Breast epithelium (tissue), 4 donors: ENCODE measurements around the gene PLPPR4. TPM values are rescaled to one million over a fixed set of nuclear protein-coding genes. Genes with fewer than 3 reads are reported as not detected.

Experiments
- DNase-seq, 2 donors: peaks; one replicate each; pipeline ENCODE4 v3.0.0-alpha.2; 2019; ENCODE audit warnings: low spot score in 2 of 2
- H3K27ac ChIP-seq, 2 donors: fragments of 200-600 bp; sonication (generic) in 1 of 2; one replicate each; pipeline ENCODE4 v1.5.1; 2016 to 2019; ENCODE audit warnings: mild to moderate bottlenecking in 1 of 2
- H3K27me3 ChIP-seq, 2 donors: fragments of 200-600 bp; sonication (generic) in 1 of 2; one replicate each; pipeline versions ENCODE4 v1.5.1 to v1.6.0; 2017 to 2019; ENCODE audit warnings: control low read depth in 1 of 2, mild to moderate bottlenecking in 1 of 2
- H3K36me3 ChIP-seq: fragments of 200-600 bp; one replicate; pipeline ENCODE4 v1.5.1; 2019
- H3K4me1 ChIP-seq, 2 donors: fragments of 200-600 bp; sonication (generic); one replicate each; pipeline ENCODE4 v1.5.1; 2016 to 2019; ENCODE audit warnings: control low read depth in 1 of 2
- H3K4me3 ChIP-seq, 3 donors: fragments of 200-600 bp; sonication (generic); 1 replicate in 2 of 3; 2 replicates in 1 of 3; pipeline ENCODE4 v1.5.1; 2016 to 2019; ENCODE audit warnings: mild to moderate bottlenecking in 3 of 3, moderate library complexity in 2 of 3
- H3K9me3 ChIP-seq, 2 donors: fragments of 200-600 bp; sonication (generic) in 1 of 2; one replicate each; pipeline ENCODE4 v1.5.1; 2016 to 2019; ENCODE audit warnings: control low read depth in 1 of 2
- POLR2A ChIP-seq: fragments of 450-650 bp; IDR thresholded peaks from one replicate; pipeline ENCODE4 v1.6.1; 2016; ENCODE audit warnings: antibody characterized with exemption, mild to moderate bottlenecking, moderate library complexity
- POLR2AphosphoS5 ChIP-seq, 3 donors: sonication (generic); formaldehyde crosslinking; IDR thresholded peaks; one replicate each; pipeline ENCODE4 v1.6.1; 2017; ENCODE audit warnings: antibody characterized with exemption in 3 of 3
- intact Hi-C: fragments of 100-400 bp; cut with DNase I; formaldehyde crosslinking; loops from one replicate; pipeline ENCODE4 v1.15.1; 2023; ENCODE audit warnings: low total_unique reads
- total RNA-seq, 3 donors: library from RNA; depleted of rRNA; stranded (reverse); fragments of >200 nt; gene quantifications; one replicate each; pipeline ENCODE4 v1.1.0, GENCODE V29; 2016
- TF ChIP-seq, protein P1 (sequence below), 3 donors: fragments of 450-650 bp; IDR thresholded peaks; one replicate each; pipeline ENCODE4 v1.5.1; 2016 to 2017; ENCODE audit warnings: antibody characterized with exemption in 3 of 3, mild to moderate bottlenecking in 3 of 3, moderate library complexity in 3 of 3

PLPPR4 gene
- total RNA-seq, 3 donors from 2014 or later, result 0.80 to 2.3 (median 1.3) TPM

DNA sequence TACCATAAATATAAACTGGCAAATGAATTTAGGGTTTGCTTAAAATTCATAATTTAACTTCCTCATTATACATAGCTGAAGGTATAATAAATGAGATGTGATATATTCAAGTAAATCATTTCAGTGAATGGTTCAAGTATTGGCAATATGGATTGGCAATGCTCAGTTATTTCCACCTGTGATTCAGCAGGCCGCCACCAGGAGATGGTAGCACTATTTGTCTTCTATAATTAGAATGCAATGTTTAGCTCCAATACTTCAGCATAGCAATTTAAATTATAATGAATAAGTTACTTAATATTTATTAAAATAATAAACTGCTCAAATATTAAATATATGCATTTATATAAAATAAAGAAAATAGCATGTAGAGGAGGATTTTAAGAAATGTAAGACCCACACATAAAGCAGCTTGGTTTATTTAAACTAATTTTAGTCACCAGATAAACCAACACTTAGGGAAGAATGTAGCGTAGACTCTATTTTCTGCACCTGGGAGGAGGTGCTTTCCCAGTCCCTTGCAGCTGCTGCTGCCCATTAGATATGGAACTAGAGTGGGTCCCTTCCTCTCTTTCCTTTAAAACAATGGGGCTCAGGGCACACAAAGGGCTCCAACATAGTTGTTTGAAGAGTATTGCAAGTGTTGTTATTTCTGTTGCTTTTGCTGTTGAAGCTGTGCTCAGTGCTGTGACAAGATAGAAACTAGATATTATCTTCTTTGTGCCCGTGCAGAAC is 62.1 kb downstream of the PLPPR4 start:
- no peak for DNase-seq
- H3K36me3 ChIP-seq, result no peaks in the 10 kb centered on the region
- H3K27me3 ChIP-seq, result no peaks in the 10 kb centered on the region
- H3K4me1 ChIP-seq, result no peaks in the 10 kb centered on the region
- intact Hi-C loops, result no loop called here
- H3K27ac ChIP-seq, result no peak overlapping the region
- no peaks in the 10 kb centered on the region for H3K9me3 ChIP-seq
- TF ChIP-seq POLR2AphosphoS5 (IDR thresholded peaks at IDR 0.05), result no peak
- no peak for TF ChIP-seq POLR2A
- TF ChIP-seq, protein P1, sequence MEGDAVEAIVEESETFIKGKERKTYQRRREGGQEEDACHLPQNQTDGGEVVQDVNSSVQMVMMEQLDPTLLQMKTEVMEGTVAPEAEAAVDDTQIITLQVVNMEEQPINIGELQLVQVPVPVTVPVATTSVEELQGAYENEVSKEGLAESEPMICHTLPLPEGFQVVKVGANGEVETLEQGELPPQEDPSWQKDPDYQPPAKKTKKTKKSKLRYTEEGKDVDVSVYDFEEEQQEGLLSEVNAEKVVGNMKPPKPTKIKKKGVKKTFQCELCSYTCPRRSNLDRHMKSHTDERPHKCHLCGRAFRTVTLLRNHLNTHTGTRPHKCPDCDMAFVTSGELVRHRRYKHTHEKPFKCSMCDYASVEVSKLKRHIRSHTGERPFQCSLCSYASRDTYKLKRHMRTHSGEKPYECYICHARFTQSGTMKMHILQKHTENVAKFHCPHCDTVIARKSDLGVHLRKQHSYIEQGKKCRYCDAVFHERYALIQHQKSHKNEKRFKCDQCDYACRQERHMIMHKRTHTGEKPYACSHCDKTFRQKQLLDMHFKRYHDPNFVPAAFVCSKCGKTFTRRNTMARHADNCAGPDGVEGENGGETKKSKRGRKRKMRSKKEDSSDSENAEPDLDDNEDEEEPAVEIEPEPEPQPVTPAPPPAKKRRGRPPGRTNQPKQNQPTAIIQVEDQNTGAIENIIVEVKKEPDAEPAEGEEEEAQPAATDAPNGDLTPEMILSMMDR (IDR thresholded peaks at IDR 0.05), result peak in 1 of 3 donors; percentile 14
- H3K4me3 ChIP-seq, result no peak overlapping the region

DNA sequence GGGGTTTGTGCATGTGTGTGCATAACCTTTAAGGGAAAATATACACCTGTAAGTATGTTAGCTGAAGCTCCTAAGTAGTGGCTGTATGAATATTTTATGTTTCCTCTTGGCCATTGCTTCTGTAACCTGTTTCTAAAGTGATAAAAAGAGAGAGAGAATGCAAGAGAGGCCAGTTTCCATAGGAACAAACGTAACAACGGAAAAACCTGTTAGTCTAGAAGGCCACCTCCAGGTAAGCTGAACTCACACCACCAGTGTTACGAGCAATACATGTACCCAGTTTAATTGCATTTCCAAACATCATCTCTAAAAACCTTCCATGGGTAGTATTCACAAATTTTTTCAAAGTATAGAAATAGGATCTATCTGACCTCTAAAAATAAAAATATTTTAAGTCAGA is 63.1 kb downstream of the PLPPR4 start:
- H3K4me1 ChIP-seq, result no peaks in the 10 kb centered on the region
- H3K27me3 ChIP-seq, result no peaks in the 10 kb centered on the region
- no peak for DNase-seq
- TF ChIP-seq POLR2AphosphoS5 (IDR thresholded peaks at IDR 0.05) (no peak), POLR2A (no peak)
- TF ChIP-seq, protein P1 (IDR thresholded peaks at IDR 0.05), result no peak
- H3K4me3 ChIP-seq, result no peak overlapping the region
- H3K27ac ChIP-seq, result no peak overlapping the region
- no peaks in the 10 kb centered on the region for H3K9me3 ChIP-seq
- no peaks in the 10 kb centered on the region for H3K36me3 ChIP-seq
- intact Hi-C loops, result no loop called here

DNA sequence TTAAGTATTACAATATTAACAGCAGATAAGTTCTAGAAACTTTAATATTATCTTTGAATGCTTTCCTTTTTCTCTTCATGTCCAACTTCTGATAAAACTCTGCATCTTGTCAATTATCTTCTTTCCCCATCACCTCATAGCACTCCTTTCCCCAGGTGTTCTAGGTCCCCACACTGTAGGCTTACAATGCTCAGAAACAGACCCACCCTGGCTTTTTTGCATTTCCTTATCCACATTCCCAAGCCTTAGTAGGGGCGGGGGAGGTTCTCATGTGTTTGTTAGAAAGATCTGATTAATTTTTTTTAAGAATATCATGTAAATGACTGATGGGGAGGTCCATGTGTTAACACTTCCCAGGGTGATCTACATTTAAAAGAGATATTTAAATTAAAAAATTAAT is 63.9 kb downstream of the PLPPR4 start:
- Histone ChIP-seq H3K27me3 (no peaks in the 10 kb centered on the region), H3K27ac (no peak overlapping the region), H3K36me3 (no peaks in the 10 kb centered on the region), H3K9me3 (no peaks in the 10 kb centered on the region), H3K4me1 (no peaks in the 10 kb centered on the region), H3K4me3 (no peak overlapping the region)
- TF ChIP-seq POLR2AphosphoS5 (IDR thresholded peaks at IDR 0.05) (no peak), POLR2A (no peak)
- TF ChIP-seq, protein P1 (IDR thresholded peaks at IDR 0.05), result no peak
- no peak for DNase-seq
- intact Hi-C loops, result no loop called here

DNA sequence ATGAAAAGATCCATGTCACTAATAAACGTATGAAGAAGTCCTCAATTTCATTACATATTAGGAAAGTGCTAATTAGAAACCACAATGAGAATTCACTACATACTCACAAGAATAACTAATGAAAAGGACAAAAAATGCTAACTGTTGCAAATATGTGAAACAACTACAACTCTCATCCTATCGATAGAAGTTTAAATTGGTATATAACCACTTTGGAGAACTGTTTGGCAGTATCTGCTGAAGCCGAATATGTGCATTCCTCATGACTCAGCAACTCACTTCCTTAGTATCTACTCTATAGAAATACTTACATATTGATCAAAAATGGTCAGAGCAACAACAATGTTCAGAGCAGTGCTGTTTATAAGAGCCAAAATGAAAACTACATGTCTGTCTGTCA is 66.8 kb downstream of the PLPPR4 start:
- Histone ChIP-seq H3K9me3 (no peaks in the 10 kb centered on the region), H3K27ac (no peak overlapping the region), H3K27me3 (no peaks in the 10 kb centered on the region), H3K4me1 (no peaks in the 10 kb centered on the region), H3K4me3 (no peak overlapping the region), H3K36me3 (no peaks in the 10 kb centered on the region)
- intact Hi-C loops, result no loop called here
- no peak for TF ChIP-seq POLR2AphosphoS5 (IDR thresholded peaks at IDR 0.05)
- TF ChIP-seq, protein P1 (IDR thresholded peaks at IDR 0.05), result no peak
- TF ChIP-seq POLR2A, result no peak
- no peak for DNase-seq

DNA sequence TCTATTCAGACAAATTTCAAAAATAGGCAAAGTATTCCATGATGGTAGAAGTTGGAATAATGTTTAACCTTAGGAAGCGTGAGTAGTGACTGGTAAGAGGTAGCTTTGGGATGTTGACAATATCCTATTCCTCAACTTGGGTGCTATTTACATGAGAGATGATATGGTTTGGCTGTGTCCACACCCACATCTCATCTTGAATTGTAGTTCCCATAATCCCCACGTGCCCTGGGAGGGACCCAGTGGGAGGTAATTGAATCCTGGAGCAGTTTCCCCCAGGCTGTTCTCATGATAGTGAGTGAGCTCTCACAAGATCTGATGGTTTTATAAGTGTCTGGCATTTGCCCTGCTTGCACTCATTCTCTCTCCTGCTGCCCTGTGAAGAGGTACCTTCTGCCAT is 67.3 kb downstream of the PLPPR4 start:
- no peaks in the 10 kb centered on the region for H3K36me3 ChIP-seq
- no peaks in the 10 kb centered on the region for H3K27me3 ChIP-seq
- H3K4me1 ChIP-seq, result no peaks in the 10 kb centered on the region
- no peaks in the 10 kb centered on the region for H3K9me3 ChIP-seq
- no peak for TF ChIP-seq POLR2AphosphoS5 (IDR thresholded peaks at IDR 0.05)
- TF ChIP-seq POLR2A, result no peak
- TF ChIP-seq, protein P1 (IDR thresholded peaks at IDR 0.05), result no peak
- intact Hi-C loops, result no loop called here
- no peak for DNase-seq
- no peak overlapping the region for H3K4me3 ChIP-seq
- H3K27ac ChIP-seq, result no peak overlapping the region
